Stimulated activated CD4-positive, alpha-beta T cell treated with anti-CD3 and anti-CD28 coated beads, Interleukin-4, amount 100 ng/mL, for 1 hour (primary cell): ENCODE results near the gene XPR1.
"Not testable (repeated sequence)": the region's sequence is repeated elsewhere in the genome, so short reads cannot be mapped to it uniquely, and the experiment has no call there.

Source experiments
- DNase-seq: peaks from one replicate; pipeline ENCODE4 v3.0.0-alpha.2; 2020

The XPR1 gene

GRCh38 chr1:180644526-180645192 lies 12.8 kb downstream of the XPR1 start:
- DNase-seq: no peak

GRCh38 chr1:180645261-180645660 lies 13.4 kb downstream of the XPR1 start:
- DNase-seq: not testable (repeated sequence)

- no peak for DNase-seq
These were observed 14.3 kb downstream of the XPR1 start for GRCh38 chr1:180646093-180646492.

- no peak for DNase-seq
These were observed 14.7 kb downstream of the XPR1 start for GRCh38 chr1:180646547-180646946.

GRCh38 chr1:180652792-180653191 lies 21.0 kb downstream of the XPR1 start:
- DNase-seq: no peak

- no peak for DNase-seq
These were observed 30.9 kb downstream of the XPR1 start for GRCh38 chr1:180662709-180663108.

- DNase-seq: no peak
These were observed 38.9 kb downstream of the XPR1 start for GRCh38 chr1:180670681-180671080.

- no peak for DNase-seq
These were observed 40.3 kb downstream of the XPR1 start for GRCh38 chr1:180672105-180672504.

- no peak for DNase-seq
These were observed 40.7 kb downstream of the XPR1 start for GRCh38 chr1:180672505-180672904.

GRCh38 chr1:180674603-180675530 lies 43.0 kb downstream of the XPR1 start:
- DNase-seq: no peak

- DNase-seq: no peak
These were observed 43.8 kb downstream of the XPR1 start for GRCh38 chr1:180675586-180675985.

- DNase-seq: no peak
These were observed 48.8 kb downstream of the XPR1 start for GRCh38 chr1:180680558-180681144.

- DNase-seq: not testable (repeated sequence)
These were observed 51.3 kb downstream of the XPR1 start for GRCh38 chr1:180683117-180683516.

- DNase-seq: no peak
These were observed 59.6 kb downstream of the XPR1 start for GRCh38 chr1:180691322-180691913.

GRCh38 chr1:180693564-180694244 lies 61.9 kb downstream of the XPR1 start:
- DNase-seq: no peak

- DNase-seq: no peak
These were observed 63.5 kb downstream of the XPR1 start for GRCh38 chr1:180695282-180695681.

- DNase-seq: no peak
These were observed 64.5 kb downstream of the XPR1 start for GRCh38 chr1:180696361-180696760.

- no peak for DNase-seq
These were observed 66.8 kb downstream of the XPR1 start for GRCh38 chr1:180698580-180698979.

- not testable (repeated sequence) for DNase-seq
These were observed 70.6 kb downstream of the XPR1 start for GRCh38 chr1:180702376-180702775.

- not testable (repeated sequence) for DNase-seq
These were observed 78.9 kb downstream of the XPR1 start for GRCh38 chr1:180710746-180711145.

GRCh38 chr1:180711260-180711659 lies 79.4 kb downstream of the XPR1 start:
- DNase-seq: not testable (repeated sequence)

- no peak for DNase-seq
These were observed 88.9 kb downstream of the XPR1 start for GRCh38 chr1:180720753-180721152.

GRCh38 chr1:180722586-180722985 lies 90.8 kb downstream of the XPR1 start:
- no peak for DNase-seq
